Muscle layer of duodenum (tissue), 2 donors: ENCODE measurements around the gene SUZ12.
"Not testable (repeated sequence)": the region's sequence is repeated elsewhere in the genome, so short reads cannot be mapped to it uniquely, and the experiment has no call there.

ENCODE experiments used
- H3K27ac ChIP-seq: one replicate; pipeline ENCODE4 v1.7.0; 2013; ENCODE audit warnings: mild to moderate bottlenecking, low read length
- H3K27me3 ChIP-seq: one replicate; pipeline ENCODE4 v1.7.0; 2013; ENCODE audit warnings: low read depth, mild to moderate bottlenecking, control low read depth, low read length
- H3K36me3 ChIP-seq, 2 donors: one replicate each; pipeline ENCODE4 v1.7.0; 2013; ENCODE audit warnings: low read length in 2 of 2, control low read depth in 1 of 2, mild to moderate bottlenecking in 1 of 2; ENCODE audit not compliant: insufficient read depth in 2 of 2, control insufficient read depth in 1 of 2
- H3K4me1 ChIP-seq, 2 donors: one replicate each; pipeline ENCODE4 v1.7.0; 2013; ENCODE audit warnings: low read length in 2 of 2, mild to moderate bottlenecking in 2 of 2, control low read depth in 1 of 2, moderate library complexity in 1 of 2; ENCODE audit not compliant: insufficient read depth in 2 of 2, control insufficient read depth in 1 of 2
- H3K4me3 ChIP-seq, 2 donors: one replicate each; pipeline ENCODE4 v1.7.0; 2013; ENCODE audit warnings: low read length in 2 of 2, low read depth in 1 of 2, mild to moderate bottlenecking in 1 of 2
- H3K9me3 ChIP-seq, 2 donors: one replicate each; pipeline ENCODE4 v1.7.0; 2013; ENCODE audit warnings: low read length in 2 of 2, control low read depth in 1 of 2, mild to moderate bottlenecking in 1 of 2; ENCODE audit not compliant: control insufficient read depth in 1 of 2
- donor health status: healthy.

SUZ12 gene

GRCh38 chr17:31917721-31918120 lies 19.1 kb upstream of the SUZ12 start:
- H3K27me3 ChIP-seq, H3K9me3 ChIP-seq, H3K4me3 ChIP-seq: not testable (repeated sequence)

DNA sequence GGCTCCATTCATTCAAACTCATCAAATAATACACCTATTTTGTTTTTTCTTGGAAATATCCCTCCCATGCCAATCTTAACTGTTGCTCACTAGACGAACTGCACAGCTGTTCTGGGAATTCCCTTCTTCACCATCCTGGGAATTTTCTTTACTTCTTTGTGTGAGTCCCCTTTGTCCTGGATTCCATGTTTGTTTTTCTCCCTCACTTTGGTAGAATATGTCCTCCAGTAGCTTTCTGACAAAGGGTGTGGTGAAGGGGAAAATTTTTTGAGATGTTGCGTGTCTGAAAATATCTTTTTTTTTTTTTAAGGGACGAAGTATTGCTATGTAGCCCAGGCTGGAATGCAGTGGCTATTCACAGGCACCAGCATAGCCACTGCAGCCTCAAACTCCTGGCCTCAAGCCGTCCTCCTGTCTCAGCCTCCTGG lies 18.1 kb upstream of the SUZ12 start:
- no peaks in the 10 kb centered on the region for H3K36me3 ChIP-seq
- no peaks in the 10 kb centered on the region for H3K9me3 ChIP-seq
- H3K4me1 ChIP-seq, result peaks cover 0 to 10% of the 10 kb centered on the region in 2 donors
- H3K4me3 ChIP-seq, result no peak overlapping the region
- peaks cover 7% of the 10 kb centered on the region for H3K27me3 ChIP-seq
- no peak overlapping the region for H3K27ac ChIP-seq

More at GRCh38 chr17:31917721-31918120, 19.1 kb upstream of the SUZ12 start:
- H3K27ac ChIP-seq, H3K36me3 ChIP-seq: not testable (repeated sequence)
- H3K4me1 ChIP-seq, result peaks cover 0 to 10% of the 10 kb centered on the region in 2 donors

DNA sequence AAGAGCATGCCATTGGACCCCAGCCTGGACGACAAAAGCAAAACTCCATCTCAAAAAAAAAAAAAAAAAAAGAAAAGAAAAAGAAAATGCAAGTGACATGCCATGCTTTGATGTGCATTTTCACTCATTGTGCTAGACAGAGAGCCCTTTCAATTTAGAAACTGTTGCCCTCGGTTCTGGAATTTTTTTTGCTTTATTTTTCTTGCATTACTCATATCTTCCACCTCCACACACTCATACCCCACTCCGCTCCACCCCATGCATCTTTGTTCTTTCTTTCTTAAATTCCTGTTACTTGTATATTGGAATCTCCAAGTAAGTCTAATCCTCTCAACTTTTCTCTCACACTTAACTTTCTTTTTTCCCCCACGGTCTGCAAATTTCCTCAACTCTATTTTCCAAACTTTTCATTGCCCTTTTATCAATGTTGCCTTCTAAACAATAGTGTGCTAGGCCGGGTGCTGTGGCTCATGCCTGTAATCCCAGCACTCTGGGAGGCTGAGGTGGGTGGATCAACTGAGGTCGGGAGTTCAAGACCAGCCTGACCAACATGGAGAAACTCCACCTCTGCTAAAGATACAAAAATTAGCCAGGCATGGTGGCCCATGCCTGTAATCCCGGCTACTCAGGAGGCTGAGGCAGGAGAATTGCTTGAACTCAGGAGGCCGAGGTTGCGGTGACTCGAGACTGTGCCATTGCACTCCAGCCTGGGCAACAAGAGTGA lies 16.8 kb upstream of the SUZ12 start:
- peaks cover 0 to 10% of the 10 kb centered on the region in 2 donors for H3K4me1 ChIP-seq
- H3K27ac ChIP-seq, result no peak overlapping the region
- H3K4me3 ChIP-seq, result no peak overlapping the region
- peaks cover 7% of the 10 kb centered on the region for H3K27me3 ChIP-seq
- no peaks in the 10 kb centered on the region for H3K9me3 ChIP-seq
- no peaks in the 10 kb centered on the region for H3K36me3 ChIP-seq

DNA sequence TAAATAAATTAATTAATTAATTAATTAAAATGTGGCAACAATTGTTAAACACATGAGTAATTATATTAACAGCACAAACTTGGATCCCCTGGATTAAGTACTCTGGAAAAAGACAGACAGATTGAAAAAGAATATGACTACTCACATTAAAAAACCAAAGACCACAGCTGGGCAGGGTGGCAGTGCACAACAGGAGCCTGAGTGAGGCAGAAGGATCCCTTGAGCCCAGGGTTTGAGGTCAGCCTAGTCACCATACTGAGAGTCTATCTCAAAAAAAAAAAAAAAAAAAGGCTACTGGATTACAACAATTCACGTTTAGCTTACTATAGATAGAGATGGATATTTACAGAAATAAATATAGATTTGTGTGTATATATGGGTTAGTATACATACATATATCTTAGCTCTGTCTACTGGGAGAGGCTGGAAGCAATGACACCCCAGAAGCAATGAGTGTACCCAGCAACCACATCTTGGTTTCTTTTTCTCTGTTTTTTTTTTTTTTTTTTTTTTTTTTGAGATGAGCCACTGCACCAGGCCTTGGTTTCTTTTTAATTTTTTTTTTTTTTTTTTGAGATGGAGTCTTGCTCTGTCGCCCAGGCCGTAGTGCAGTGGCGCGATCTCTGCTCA lies 10.6 kb upstream of the SUZ12 start:
- Histone ChIP-seq H3K27ac (no peak overlapping the region), H3K4me1 (no peaks in the 10 kb centered on the region), H3K9me3 (no peaks in the 10 kb centered on the region), H3K36me3 (no peaks in the 10 kb centered on the region), H3K27me3 (no peaks in the 10 kb centered on the region), H3K4me3 (no peak overlapping the region)

DNA sequence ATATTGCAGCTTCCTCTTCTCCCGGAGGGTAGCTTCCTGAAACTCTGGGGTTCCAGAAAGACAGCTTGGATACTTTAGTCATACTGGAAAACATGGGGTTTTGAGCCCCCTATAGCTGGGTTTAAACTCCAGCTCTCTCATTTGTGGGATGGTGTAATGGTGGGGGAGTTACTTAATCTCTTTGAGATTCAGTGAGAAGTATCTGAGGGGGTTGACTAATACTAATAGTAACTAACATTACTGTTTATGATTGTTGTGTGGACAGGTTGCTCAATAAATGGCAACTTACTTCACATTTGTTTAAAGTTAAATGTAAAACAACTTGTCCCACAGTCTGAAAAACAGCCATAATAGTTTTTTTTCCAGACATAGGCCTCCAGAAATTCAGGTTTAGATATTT lies 5.1 kb upstream of the SUZ12 start:
- H3K27me3 ChIP-seq, result no peaks in the 10 kb centered on the region
- no peaks in the 10 kb centered on the region for H3K9me3 ChIP-seq
- H3K4me3 ChIP-seq, result no peak overlapping the region
- no peak overlapping the region for H3K27ac ChIP-seq
- no peaks in the 10 kb centered on the region for H3K36me3 ChIP-seq
- no peaks in the 10 kb centered on the region for H3K4me1 ChIP-seq

DNA sequence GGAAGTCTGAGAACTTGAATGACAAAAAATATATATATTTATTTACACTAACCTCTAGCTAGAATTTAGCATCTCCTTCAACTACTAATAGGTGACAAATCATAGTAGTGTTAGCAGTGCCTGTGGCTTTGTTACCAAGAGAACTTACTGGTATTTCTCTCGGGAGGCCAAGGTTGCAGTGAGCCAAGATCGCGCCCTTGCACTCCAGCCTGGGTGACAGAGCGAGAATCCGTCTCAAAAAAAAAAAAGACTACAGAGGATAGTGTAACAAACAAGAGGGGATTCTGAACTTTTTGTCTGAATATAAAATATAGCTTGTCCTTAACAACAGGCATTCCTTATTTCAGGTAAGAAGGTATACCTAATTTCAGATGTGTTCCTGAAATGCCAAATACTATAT lies 1.3 kb upstream of the SUZ12 start:
- no peaks in the 10 kb centered on the region for H3K36me3 ChIP-seq
- no peak overlapping the region for H3K27ac ChIP-seq
- H3K9me3 ChIP-seq, result no peaks in the 10 kb centered on the region
- H3K4me3 ChIP-seq, result no peak overlapping the region
- H3K4me1 ChIP-seq, result peaks cover 0 to 2% of the 10 kb centered on the region in 2 donors
- no peaks in the 10 kb centered on the region for H3K27me3 ChIP-seq

DNA sequence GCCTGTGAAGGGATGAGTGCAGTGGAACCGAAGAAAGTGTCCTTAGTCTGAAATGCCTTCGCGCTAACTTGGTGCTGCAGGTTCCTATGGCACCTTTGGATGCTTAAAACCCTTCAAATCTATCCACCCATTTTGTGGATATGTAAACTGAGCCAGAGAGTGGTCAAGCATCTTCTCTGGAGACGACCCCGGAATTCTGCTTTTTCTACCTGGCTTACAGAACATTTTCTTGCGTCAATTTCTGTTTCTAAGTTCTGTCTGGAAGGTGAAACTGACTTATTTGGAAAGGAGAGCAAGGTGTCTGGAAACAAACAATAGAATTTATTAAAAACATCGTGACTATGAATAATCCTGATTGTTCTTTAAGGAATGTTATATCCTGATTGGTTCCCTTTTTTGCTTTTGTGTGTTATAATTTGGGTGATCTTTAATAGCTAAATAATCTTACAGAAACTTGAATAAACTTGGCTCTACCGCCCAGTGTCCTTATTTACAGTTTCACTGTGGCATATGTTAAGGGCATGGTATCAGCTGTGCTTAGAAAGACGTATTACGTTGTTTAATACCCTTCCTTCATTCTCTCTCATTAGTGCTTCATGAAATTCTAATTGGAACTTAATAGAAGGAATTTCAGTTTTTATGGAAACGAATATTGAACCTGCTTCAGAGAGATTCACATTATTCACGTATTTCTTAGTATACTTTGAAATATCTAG lies 1.3 kb downstream of the SUZ12 start:
- not testable (repeated sequence) for H3K4me1 ChIP-seq, H3K27ac ChIP-seq, H3K36me3 ChIP-seq, H3K9me3 ChIP-seq, H3K27me3 ChIP-seq
- peak overlapping the region; percentile 53 to 60 for H3K4me3 ChIP-seq

DNA sequence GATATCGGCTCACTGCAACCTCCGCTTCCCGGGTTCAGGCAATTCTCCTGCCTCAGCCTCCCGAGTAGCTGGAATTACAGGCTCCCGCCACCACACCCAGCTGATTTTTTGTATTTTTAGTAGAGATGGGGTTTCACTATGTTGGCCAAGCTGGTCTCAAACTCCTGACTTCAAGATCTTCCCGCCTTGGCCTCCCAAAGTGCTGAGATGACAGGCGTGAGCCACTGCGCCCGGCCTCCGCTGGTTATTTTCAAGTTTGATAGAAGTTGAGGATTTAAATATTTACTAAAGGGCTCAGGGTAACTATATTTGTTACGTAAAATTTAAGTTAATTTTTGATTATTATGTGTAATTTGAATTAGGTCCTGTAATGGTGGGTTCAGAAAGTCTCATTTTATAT lies 5.1 kb downstream of the SUZ12 start:
- H3K36me3 ChIP-seq, H3K4me1 ChIP-seq, H3K27me3 ChIP-seq: not testable (repeated sequence)

DNA sequence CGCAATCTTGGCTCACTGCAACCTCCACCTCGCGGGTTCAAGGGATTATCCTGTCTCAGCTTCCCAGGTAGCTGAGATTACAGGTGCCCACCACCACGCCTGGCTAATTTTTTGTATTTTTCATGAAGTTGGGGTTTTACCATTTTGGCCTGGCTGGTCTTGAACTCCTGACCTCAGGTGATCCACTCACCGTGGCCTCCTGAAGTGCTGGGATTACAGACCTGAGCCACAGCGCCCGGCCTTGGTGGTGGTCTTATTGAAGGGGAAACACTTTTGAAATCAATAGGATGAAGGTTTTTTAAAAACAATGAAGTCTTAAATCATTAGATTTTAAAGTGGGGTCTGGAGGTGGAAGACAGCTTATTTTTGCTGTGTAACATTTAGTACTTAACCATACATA lies 5.6 kb downstream of the SUZ12 start:
- not testable (repeated sequence) for H3K4me3 ChIP-seq, H3K27ac ChIP-seq, H3K9me3 ChIP-seq, H3K36me3 ChIP-seq, H3K4me1 ChIP-seq, H3K27me3 ChIP-seq

More for the DNA sequence above, 5.1 kb downstream of the SUZ12 start:
- H3K9me3 ChIP-seq, H3K4me3 ChIP-seq, H3K27ac ChIP-seq: not testable (repeated sequence)

DNA sequence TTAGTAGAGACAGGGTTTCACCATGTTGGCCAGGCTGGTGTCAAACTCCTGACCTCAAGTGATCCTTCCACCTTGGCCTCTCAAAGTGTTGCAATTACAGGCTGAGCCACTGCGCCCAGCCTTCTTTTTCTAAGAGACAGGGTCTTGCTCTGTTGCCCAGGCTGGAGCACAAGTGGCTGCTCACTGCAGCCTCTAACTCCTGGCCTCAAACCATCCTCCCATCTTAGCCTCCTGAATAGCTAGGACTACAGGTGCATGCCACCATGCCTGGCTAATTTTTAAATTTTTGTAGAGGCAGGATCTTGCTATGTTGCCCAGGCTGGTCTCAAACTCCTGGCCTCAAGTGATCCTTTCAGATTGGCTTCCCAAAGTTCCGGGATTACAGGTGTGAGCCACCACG lies 15.1 kb downstream of the SUZ12 start:
- not testable (repeated sequence) for H3K36me3 ChIP-seq

GRCh38 chr17:31964131-31964530 lies 27.3 kb downstream of the SUZ12 start:
- H3K27me3 ChIP-seq, H3K4me3 ChIP-seq, H3K4me1 ChIP-seq, H3K9me3 ChIP-seq, H3K27ac ChIP-seq, H3K36me3 ChIP-seq: not testable (repeated sequence)

More for the DNA sequence above, 15.1 kb downstream of the SUZ12 start:
- H3K27me3 ChIP-seq, H3K4me1 ChIP-seq, H3K27ac ChIP-seq, H3K9me3 ChIP-seq, H3K4me3 ChIP-seq: not testable (repeated sequence)
